HG02938 (cell line): ENCODE results near the gene LINGO4.

Source experiments
- ATAC-seq: cut with Tn5 transposase; IDR thresholded peaks from one replicate; pipeline ENCODE4 v1.9.1; 2021; ENCODE audit warnings: mild to moderate bottlenecking, moderate library complexity; ENCODE audit not compliant: unreplicated experiment

LINGO4 gene

GRCh38 chr1:151805066-151805820 is at the start of gene LINGO4:
Gene LINGO4 (minus strand): TSS chr1:151805419. CDS start chr1:151802704, 2,715 bp downstream.
- no peak for ATAC-seq

- no peak for ATAC-seq
Measured at GRCh38 chr1:151854658-151855057, 49.4 kb upstream of the LINGO4 start.

- no peak for ATAC-seq
Measured at GRCh38 chr1:151853411-151853943, 48.3 kb upstream of the LINGO4 start, which contains the start of gene THEM5. Gene THEM5 (minus strand): TSS chr1:151853712. CDS start chr1:151853565, 147 bp downstream.

- ATAC-seq: no peak
Measured at GRCh38 chr1:151852733-151853132, 47.5 kb upstream of the LINGO4 start.

- no peak for ATAC-seq
Measured at GRCh38 chr1:151851886-151852285, 46.7 kb upstream of the LINGO4 start.

- ATAC-seq: no peak
Measured at GRCh38 chr1:151849871-151850270, 44.7 kb upstream of the LINGO4 start.

GRCh38 chr1:151849126-151849525 is 43.9 kb upstream of the LINGO4 start:
- ATAC-seq: no peak

- no peak for ATAC-seq
Measured at GRCh38 chr1:151847867-151848596, 42.8 kb upstream of the LINGO4 start.

- ATAC-seq: no peak
Measured at GRCh38 chr1:151846686-151847237, 41.5 kb upstream of the LINGO4 start.

GRCh38 chr1:151846062-151846568 is 40.9 kb upstream of the LINGO4 start:
- no peak for ATAC-seq

GRCh38 chr1:151843398-151843797 is 38.2 kb upstream of the LINGO4 start:
- ATAC-seq: no peak

GRCh38 chr1:151841141-151841540 is 35.9 kb upstream of the LINGO4 start:
- no peak for ATAC-seq

- no peak for ATAC-seq
Measured at GRCh38 chr1:151840421-151840820, 35.2 kb upstream of the LINGO4 start.

GRCh38 chr1:151839457-151840403 is 34.5 kb upstream of the LINGO4 start, which contains the start of gene C2CD4D:
Gene C2CD4D (minus strand): TSS chr1:151839820. CDS start chr1:151838989, 831 bp downstream.
- no peak for ATAC-seq

- ATAC-seq: no peak
Measured at GRCh38 chr1:151839082-151839412, 33.8 kb upstream of the LINGO4 start.

GRCh38 chr1:151838222-151839081 is 33.2 kb upstream of the LINGO4 start:
- ATAC-seq: no peak

- no peak for ATAC-seq
Measured at GRCh38 chr1:151837884-151838221, 32.6 kb upstream of the LINGO4 start.

GRCh38 chr1:151837197-151837596 is 32.0 kb upstream of the LINGO4 start:
- no peak for ATAC-seq

- ATAC-seq: no peak
Measured at GRCh38 chr1:151835596-151835995, 30.4 kb upstream of the LINGO4 start.
